Inferior parietal cortex (tissue), 1 donor: ENCODE results near the gene CNGB1.
A peak's percentile ranks its signal among the peaks of the same experiment; 100 is the strongest.
"Not testable (repeated sequence)": the region's sequence is repeated elsewhere in the genome, so short reads cannot be mapped to it uniquely, and the experiment has no call there.

ENCODE experiments used
- DNase-seq: peaks from one replicate; pipeline ENCODE4 v3.0.0-alpha.2; 2016; ENCODE audit errors: extremely low spot score

CNGB1 gene

GRCh38 chr16:57952909-57953308 is 18.0 kb downstream of the CNGB1 start:
- DNase-seq, result no peak

- no peak for DNase-seq
These were observed 19.5 kb downstream of the CNGB1 start for GRCh38 chr16:57951204-57951960.

GRCh38 chr16:57950382-57950781 is 20.5 kb downstream of the CNGB1 start:
- no peak for DNase-seq

- no peak for DNase-seq
These were observed 21.2 kb downstream of the CNGB1 start for GRCh38 chr16:57949595-57950238.

- DNase-seq, result no peak
These were observed 21.9 kb downstream of the CNGB1 start for GRCh38 chr16:57949013-57949412.

- DNase-seq, result no peak
These were observed 22.9 kb downstream of the CNGB1 start for GRCh38 chr16:57948027-57948426.

- DNase-seq, result no peak
These were observed 23.7 kb downstream of the CNGB1 start for GRCh38 chr16:57947261-57947660.

GRCh38 chr16:57946181-57946801 is 24.6 kb downstream of the CNGB1 start:
- DNase-seq, result no peak

GRCh38 chr16:57945740-57946138 is 25.2 kb downstream of the CNGB1 start:
- no peak for DNase-seq

- no peak for DNase-seq
These were observed 25.8 kb downstream of the CNGB1 start for GRCh38 chr16:57944970-57945739.

- DNase-seq, result not testable (repeated sequence)
These were observed 27.5 kb downstream of the CNGB1 start for GRCh38 chr16:57943381-57943780.

GRCh38 chr16:57941901-57942300 is 29.0 kb downstream of the CNGB1 start:
- not testable (repeated sequence) for DNase-seq

- DNase-seq, result peak; percentile 24
These were observed 29.8 kb downstream of the CNGB1 start for GRCh38 chr16:57941016-57941664.

- no peak for DNase-seq
These were observed 30.5 kb downstream of the CNGB1 start for GRCh38 chr16:57940382-57940966.

- DNase-seq, result no peak
These were observed 31.1 kb downstream of the CNGB1 start for GRCh38 chr16:57939872-57940224.

GRCh38 chr16:57938936-57939871 is 31.7 kb downstream of the CNGB1 start:
- no peak for DNase-seq

- no peak for DNase-seq
These were observed 32.4 kb downstream of the CNGB1 start for GRCh38 chr16:57938484-57938883.

- DNase-seq, result no peak
These were observed 33.1 kb downstream of the CNGB1 start for GRCh38 chr16:57937861-57938260.

GRCh38 chr16:57935904-57936303 is 35.0 kb downstream of the CNGB1 start:
- no peak for DNase-seq

GRCh38 chr16:57930533-57930932 is 40.4 kb downstream of the CNGB1 start:
- no peak for DNase-seq
